ENCODE measurements around the gene CPPED1.

The CPPED1 gene

DNA sequence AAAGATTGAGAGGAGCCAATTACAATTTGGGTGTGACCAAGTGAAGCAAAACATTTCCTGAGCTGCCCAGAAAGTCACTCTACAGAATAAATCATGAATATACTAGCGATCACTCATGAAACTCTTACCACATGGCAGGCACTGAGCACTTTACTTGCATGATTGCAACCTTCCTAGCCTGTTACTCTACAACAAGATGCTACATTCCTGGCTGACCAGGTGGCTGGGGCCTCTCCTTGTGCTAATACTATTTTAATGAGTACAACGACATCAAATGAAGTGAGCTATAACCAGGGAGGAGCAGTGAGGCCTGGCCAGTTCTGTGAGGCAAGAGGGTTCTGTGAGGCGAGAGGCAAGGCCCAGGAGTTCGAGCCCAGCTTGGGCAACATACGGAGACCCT lies 75.2 kb downstream of the CPPED1 start:
- no peak for DNase-seq

DNA sequence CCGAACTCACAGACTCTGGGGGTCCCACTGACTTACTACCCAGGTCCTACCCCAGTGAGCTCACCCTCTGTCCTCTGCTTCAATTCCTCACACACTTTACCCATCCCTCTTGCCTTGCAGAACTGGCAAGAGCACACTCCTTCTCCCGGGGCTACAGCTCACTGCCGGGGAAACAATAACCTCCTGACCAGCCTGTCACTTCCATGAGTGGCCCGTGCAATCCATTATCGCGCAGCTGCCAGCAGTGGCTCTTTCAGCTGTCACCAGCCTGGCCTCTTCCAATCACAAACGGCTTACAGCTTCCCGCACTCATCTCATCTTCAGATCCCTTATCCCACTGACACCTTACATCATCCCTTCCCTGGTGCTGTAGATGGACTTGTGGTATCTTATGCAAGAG lies 79.5 kb downstream of the CPPED1 start:
- no peak for DNase-seq

DNA sequence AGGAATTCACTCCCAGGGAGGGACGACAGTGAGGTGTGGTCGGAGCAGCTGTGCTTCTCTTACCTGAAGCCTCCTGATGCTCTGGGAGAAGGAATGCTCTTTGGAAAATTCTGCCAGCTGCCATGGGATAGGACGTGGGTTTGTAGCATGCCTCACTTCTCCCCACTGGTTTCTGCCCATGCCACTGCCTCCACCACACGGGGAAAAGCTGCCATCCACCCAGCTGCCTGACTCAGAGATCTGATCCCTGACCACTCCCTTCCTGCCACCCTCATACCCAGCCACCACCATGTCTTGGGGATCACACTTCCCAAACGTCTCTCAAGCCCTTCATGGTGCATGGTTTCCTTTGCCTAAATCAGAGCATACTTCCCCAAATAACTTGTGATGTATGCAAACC lies 80.0 kb downstream of the CPPED1 start:
- DNase-seq, result no peak

DNA sequence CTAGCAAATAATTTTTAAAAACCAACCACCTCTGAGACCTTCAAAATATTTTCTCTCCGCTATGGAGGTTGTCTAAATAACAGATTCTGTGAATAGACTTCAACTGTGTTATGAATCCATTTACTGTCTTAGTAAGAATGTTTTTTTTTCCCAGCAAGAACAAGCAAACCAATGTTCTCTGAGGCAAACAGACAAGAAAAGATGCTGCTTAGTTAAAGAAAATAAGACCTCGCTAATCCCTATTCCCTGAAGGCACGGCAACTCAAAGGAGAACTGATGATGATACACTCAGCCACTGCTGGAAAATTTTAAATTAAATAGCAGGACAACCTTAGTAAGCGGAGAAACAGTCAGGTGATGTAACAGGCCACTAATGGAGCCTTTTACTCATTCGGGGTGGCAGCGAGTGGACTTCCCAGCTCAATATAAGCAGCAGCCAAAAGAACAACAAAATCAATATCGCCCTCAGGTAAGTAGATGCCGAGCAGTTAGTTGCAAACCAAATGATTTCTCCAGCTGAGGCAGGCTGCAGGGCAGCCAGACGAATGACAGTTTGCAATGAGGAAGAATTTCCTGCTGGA lies 81.8 kb downstream of the CPPED1 start:
- peak; percentile 45 for DNase-seq

GRCh38 chr16:12719972-12720371 lies 83.7 kb downstream of the CPPED1 start:
- peak; percentile 55 for DNase-seq

DNA sequence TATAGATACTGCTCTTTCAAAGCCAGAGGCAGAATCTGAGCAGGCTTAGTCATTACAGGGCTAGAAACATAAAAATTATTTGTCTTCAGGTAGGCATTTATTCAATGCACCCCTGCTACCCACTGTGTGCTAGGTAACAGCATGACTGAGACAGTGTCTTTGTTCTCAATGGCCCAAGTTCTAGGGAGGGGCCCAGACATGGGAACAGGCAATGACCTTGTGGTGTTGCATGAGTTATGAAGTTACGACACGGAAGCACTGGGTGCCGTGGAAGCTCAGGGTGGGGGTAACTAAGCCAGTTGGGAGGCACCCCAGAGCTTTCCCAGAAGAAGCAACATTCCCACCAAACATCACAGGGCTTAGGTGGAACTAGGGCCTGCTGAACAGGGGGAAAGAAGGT lies 87.0 kb downstream of the CPPED1 start:
- no peak for DNase-seq

DNA sequence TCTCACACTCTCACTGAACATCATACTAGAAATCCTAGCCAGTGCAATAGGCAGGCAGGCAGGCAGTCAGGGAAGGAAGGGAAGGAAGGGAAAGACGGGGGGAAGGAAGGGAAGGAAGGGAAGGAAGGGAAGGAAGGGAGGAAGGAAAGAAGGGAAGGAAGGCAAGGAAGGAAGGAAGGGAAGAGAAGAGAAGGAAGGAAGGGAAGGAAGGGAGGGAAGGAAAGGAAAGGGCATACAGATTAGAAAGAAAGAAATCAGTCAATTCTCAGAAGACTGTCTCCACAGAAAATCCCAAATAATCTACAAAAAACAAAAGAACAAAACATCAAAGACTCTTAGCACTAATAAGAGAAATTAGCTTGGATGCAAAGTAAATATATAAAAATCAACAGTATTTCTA lies 93.9 kb downstream of the CPPED1 start:
- no peak for DNase-seq

DNA sequence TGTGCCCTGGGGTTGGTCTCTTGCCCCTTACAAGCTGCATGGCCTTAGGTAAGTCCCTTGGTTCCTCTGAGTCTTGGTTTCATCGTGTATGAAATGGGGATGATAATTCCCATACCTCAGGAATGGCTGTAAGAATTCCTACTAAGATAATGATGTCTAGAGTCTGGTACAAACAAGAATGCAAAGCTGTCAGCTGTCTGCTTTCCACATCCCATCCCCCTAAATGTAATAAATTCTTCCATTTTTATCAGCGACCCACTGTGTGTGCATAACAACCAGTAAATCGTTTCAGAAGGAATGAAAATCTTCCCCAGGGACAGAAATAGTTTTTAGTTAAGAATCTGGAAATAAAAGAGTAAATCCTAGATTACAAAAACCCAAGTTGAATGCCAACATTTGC lies 95.4 kb downstream of the CPPED1 start:
- no peak for DNase-seq

- no peak for DNase-seq
Observed at GRCh38 chr16:12706628-12707027, 97.1 kb downstream of the CPPED1 start.

GRCh38 chr16:12704492-12705111 lies 99.1 kb downstream of the CPPED1 start:
- no peak for DNase-seq

- no peak for DNase-seq
Observed at GRCh38 chr16:12703935-12704334, 99.8 kb downstream of the CPPED1 start.

DNA sequence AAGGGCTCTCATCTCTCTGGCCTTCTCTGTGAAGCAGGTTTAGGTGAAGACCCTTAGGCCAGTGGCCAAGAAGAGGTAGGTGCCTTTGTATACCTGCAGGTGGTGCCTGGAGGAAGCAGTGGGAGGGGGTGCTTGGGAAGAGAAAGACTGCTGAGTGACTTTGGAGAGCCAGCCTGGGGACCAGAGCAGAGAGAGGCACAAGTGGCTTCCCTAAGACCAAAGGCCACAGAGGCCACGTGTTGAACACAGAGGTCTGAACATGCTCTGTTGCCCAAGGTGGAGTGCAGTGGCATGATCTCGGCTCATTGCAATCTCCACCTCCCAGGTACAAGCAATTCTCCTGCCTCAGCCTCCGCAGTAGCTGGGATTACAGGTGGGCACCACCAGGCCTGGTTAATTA lies 103.5 kb downstream of the CPPED1 start:
- DNase-seq, result no peak

DNA sequence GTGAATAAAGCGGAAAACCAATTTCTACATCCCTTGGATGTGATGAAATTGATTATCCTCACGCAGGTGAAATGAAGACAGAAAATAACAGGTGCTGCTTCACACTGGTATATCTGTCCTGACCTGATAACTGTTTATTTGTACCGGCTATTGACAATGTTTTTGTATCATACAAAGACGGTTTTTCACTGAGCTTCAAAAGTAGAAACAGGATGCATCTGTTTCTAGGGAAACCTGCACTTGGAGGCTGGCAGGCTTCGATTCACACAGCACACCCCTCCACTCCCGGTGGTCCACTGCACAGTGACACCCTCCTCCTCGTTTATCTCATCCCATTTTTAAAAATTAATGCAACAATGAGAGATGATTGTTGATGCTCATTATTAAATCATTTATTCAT lies 104.5 kb downstream of the CPPED1 start:
- no peak for DNase-seq

DNA sequence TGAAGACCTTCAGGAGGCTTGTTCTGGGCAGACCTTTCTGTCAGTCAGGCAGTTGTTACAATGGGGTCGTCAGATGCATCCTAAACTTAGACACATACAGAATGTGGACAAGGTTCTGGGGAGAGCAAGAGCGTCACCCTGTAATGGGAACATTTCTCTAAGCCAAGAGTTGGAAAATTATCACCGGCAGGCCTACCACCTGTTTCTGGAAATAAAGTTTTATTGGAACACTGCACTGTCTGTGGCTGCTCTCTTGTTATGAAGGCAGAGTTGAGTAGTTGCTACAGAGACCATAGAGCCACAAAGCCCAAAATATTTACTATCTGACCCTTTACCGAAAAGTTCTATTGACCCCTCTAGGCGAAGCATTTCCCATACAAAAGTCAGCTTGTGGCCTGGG lies 106.2 kb downstream of the CPPED1 start:
- DNase-seq, result no peak

DNA sequence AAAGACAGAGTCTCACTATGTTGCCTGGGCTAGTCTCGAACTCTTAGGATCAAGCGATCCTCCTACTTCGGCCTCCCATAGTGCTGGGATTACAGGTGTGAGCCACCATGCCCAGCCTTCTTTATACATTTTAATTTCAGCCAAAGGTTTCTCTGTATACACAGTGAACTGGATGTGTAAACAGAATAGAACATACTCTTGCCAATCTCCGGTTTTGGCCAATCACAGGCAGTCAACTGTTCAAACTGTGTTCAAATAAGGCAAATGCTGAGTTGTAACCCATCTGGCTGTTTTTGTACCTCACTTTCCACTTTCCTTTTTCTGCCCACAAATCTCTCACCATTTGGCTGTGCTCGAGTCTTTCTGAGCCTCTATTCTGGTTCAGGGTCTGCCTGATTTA lies 108.2 kb downstream of the CPPED1 start:
- no peak for DNase-seq

DNA sequence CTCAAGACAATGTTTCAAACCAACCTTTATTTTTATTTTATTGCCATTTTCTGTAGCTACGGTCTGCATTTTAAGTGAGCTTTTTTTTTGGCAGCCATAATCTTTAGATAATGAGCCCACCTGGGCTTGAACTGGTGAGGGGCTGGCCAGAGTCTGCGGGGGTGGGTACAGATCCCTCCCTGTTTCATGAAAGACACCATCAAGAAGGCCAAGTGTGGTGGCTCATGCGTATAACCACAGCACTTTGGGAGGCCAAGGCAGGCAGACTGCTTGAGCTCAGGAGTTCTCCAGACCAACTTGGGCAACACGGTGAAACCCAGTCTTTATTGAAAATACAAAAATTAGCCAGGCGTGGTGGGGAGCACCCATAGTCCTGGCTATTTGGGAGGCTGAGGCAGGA lies 113.7 kb downstream of the CPPED1 start:
- DNase-seq, result no peak

DNA sequence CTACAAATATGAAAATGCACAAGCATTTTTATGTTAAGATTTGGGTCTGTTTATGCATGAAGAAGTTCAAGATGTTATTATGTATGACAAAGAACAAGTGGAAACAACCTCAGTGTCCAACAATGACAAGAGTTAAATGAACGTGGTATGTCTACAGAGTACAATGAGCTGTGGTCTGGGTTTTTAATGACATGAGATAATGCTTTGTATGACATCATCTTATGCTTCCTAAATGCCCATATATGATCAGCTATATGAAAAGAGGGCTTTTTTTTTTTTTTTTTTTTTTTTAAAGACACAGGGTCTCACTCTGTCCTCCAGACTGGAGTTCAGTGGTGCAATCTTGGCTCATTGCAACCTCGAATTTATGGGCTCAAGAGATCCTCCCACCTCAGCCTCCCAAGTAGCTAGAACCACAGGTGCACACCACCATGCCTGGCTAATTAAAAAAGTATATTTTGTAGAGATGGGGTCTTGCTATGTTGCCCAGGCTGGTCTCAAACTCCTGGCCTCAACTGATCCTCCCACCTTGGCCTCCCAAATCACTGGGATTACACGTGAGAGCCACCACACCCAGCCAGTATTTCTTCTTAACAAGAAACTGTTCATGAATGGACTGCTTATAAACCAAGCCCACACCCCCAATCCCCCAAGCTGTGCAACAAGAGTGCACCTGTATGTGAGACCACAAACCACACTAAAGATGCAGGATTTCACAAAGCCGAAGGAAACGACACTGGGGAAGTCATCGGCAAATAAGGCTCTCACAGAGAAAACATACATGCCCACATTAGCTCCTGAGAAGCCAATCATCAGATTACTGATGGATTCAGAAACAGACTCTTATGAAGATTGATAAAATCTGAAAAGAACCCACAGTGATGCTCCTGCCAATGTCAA lies 114.5 kb downstream of the CPPED1 start:
- DNase-seq, result no peak

DNA sequence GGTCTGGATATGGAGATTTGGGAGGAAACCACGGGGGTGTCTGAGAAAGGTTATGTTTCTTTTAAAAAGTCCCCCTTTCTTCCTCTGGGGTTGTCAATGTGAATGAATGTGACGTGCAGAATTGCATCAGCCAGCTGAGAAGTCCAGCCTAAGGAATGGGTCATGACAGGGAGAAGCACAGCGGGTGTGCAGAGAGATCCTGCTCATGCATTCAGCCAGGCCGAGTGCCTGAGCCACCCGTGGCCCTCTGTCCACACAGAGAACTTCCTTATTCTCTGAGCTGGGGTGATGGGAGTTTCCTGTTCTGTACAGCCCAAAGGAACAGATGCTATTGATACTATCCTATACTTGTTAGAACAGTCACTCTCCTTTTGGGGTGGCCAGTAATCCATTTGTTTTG lies 117.9 kb downstream of the CPPED1 start:
- DNase-seq, result peak; percentile 38

DNA sequence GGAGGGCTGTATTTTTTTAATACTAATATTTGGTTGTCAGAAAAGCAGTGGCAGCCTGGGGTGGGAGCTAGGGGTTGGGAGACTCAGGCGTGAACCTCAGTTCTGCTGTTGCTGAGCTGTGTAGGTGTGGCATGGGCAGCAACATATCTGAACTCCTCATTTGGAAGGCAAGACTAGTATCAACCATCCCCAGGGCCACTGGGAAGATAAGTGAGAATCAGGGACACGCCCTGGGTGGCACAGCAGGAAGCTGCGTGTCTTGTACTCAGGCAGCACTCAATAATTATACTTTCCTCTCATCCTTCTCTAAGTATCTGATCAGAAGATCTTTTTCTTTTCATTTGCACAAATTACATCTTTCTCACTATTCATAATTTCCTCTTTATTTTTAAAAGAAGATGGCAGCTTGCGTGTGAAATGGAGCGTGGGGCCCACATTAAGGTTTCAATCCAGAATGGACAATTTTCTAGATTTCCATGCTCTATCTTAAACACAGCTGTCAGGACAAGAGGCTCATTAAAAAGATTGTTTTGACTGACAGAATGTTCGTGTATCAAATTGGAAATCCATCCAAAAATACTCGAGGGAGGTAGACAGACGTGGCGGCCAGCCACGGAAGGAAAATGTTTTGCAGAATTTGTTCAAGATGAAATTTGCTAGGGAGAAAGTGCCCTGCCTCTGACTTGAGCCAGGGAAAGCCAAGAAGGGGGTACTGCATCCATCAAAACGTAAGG lies 121.1 kb downstream of the CPPED1 start:
- no peak for DNase-seq

GRCh38 chr16:12681653-12682052 lies 122.0 kb downstream of the CPPED1 start:
- DNase-seq, result no peak

- no peak for DNase-seq
Observed at GRCh38 chr16:12680531-12680930, 123.2 kb downstream of the CPPED1 start.

DNA sequence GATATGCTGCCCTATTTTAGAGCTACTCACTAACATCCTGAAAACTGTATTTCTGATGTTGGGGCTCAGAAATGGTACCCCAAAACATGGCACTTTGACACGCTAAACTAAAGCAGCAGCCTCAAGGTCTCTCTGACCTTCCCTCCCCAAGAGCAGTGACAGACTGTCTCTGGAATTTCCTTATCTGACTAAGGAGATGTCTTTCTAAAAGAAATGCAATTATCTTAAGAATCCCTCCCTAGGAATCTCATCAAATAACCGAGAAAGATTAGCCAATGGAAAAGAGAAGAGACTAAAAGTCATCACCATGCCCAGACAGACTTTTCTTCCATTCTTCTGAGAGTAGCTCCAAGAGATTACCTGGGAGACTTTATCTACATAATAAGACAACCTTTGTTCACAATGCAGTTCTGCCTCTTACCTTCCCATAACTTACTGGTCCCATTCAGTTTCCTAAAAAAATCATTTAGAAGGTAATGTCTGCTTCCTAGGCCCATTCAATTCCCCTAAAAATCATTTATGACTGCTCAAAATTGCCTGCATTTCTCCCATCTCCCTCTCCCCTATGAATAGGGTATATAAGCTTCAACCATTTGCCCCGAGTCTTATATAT lies 123.9 kb downstream of the CPPED1 start:
- DNase-seq, result no peak

- DNase-seq, result no peak
Observed at GRCh38 chr16:12678983-12679382, 124.7 kb downstream of the CPPED1 start.
